Measurements from ENCODE around the gene RAB3D. TPM values are rescaled to one million over a fixed set of nuclear protein-coding genes. Genes with fewer than 3 reads are reported as not detected.

Gene RAB3D
- total RNA-seq, 1 experiment from 2014 or later = 29.4 TPM

- Mint-ChIP-seq H3K27me3 (ENCODE audit: low read depth) (no peaks in the 10 kb centered on the region; the same call in 1 of the 2 replicates), H3K4me3 (no peak overlapping the region), H3K36me3 (ENCODE audit: insufficient read depth in 1 of 3, low read depth in 3 of 3) (peaks cover 16 to 49% (median 46%) of the 10 kb centered on the region in 3 experiments), H3K27ac (no peak overlapping the region), H3K9me3 (no peaks in the 10 kb centered on the region; a peak in 1 of 5 replicates), H3K4me1 (no peaks in the 10 kb centered on the region)
- Histone ChIP-seq H2BK20ac (ENCODE audit: low read depth, low read length, poor library complexity, severe bottlenecking) (no peak overlapping the region), H2BK120ac (ENCODE audit: low read depth, low read length, poor library complexity, severe bottlenecking) (no peak overlapping the region), H3K14ac (ENCODE audit: insufficient read depth, low read length) (no peak overlapping the region), H4K91ac (ENCODE audit: insufficient read length, low read depth, low read length) (no peak overlapping the region), H3K79me2 (ENCODE audit: insufficient read depth, low read length) (no peaks in the 10 kb centered on the region), H2BK15ac (ENCODE audit: low read depth, low read length) (no peak overlapping the region), H4K20me1 (ENCODE audit: control insufficient read depth, insufficient read depth, insufficient read length) (no peaks in the 10 kb centered on the region), H3K27me3 (ENCODE audit: insufficient read depth, low read length) (no peaks in the 10 kb centered on the region), H2BK5ac (ENCODE audit: insufficient read length, low read length) (no peak overlapping the region), H3K4me1 (ENCODE audit: insufficient read depth, low read length) (no peaks in the 10 kb centered on the region), H3K9ac (ENCODE audit: extremely low read depth, insufficient read length, low read length) (no peak overlapping the region), H2AK5ac (ENCODE audit: insufficient read length, low read length) (no peak overlapping the region), H3K4ac (ENCODE audit: low read depth, low read length) (no peak overlapping the region), H3K23me2 (ENCODE audit: insufficient read length, low read depth, low read length, poor library complexity, severe bottlenecking) (no peaks in the 10 kb centered on the region), H4K5ac (ENCODE audit: insufficient read length, low read depth, low read length) (no peak overlapping the region), H3K4me2 (ENCODE audit: insufficient read depth, insufficient read length, low read length) (no peak overlapping the region), H3K79me1 (ENCODE audit: insufficient read depth, low read depth, low read length, poor library complexity, severe bottlenecking) (no peaks in the 10 kb centered on the region), H4K8ac (replicated peaks; ENCODE audit: insufficient read length, low read depth, low read length) (no peak overlapping the region), H2BK12ac (ENCODE audit: insufficient read length, low read depth, low read length) (no peak overlapping the region), H3K27ac (ENCODE audit: insufficient read length, low read depth, low read length) (no peak overlapping the region), H3K9me3 (ENCODE audit: control insufficient read depth, low read depth, low read length) (no peaks in the 10 kb centered on the region), H3T11ph (ENCODE audit: low read length) (no peak overlapping the region), H3K18ac (ENCODE audit: insufficient read length, low read depth, low read length) (no peak overlapping the region), H3K56ac (ENCODE audit: insufficient read length, low read depth, low read length) (no peak overlapping the region), H3K23ac (ENCODE audit: insufficient read length, low read depth, low read length) (no peak overlapping the region), H2AFZ (ENCODE audit: low read length) (no peak overlapping the region)
- WGBS (ENCODE audit: extremely low coverage, insufficient read length, low lambda C conversion rate) = no CpG with 5 or more reads among the region's 5 CpGs
- no peak for TF ChIP-seq CTCF (conservative IDR thresholded peaks at IDR 0.05)
- DNase-seq = no peak
Observed at GRCh38 chr19:11332822-11333221, 6.6 kb downstream of the RAB3D start.

Measured in H9 (cell line).